ENCODE measurements around the gene MLX. TPM values are rescaled to one million over a fixed set of nuclear protein-coding genes. Genes with fewer than 3 reads are reported as not detected.

Gene MLX
- total and polyA plus RNA-seq, 11 donors: 48.1 to 76.2 (median 57.9) TPM

DNA sequence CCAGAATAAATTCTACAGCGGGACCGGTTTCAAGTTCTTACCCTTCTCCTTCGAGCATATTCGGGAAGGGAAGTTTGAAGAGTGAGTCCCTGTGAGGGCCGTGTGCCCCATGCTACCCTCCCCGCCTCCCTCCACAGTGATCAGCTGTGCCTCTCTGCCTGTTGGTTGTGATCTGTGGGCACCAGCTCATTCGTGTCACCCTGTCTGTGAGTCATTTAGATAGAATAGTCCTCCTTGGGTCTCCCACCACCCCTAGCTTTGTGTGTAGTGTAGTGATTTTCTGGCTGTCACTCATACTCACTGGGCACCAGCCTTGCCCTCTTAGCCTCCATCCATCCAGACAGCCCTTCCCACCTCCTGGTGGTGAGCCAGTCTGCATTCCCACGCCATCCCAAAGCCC, 45.9 kb upstream of the MLX start:
- Histone ChIP-seq H3K4me3 (peak overlapping the region in 2 of 12 donors; percentile 13 to 15), H3K27ac (peak overlapping the region; percentile 84 to 97 (median 92)), H3K9me3 (no peaks in the 10 kb centered on the region), H3K36me3 (peaks cover 0 to 33% (median 8%) of the 10 kb centered on the region in 9 donors), H3K4me1 (peaks cover 23 to 91% (median 77%) of the 10 kb centered on the region in 12 donors), H3K27me3 (no peaks in the 10 kb centered on the region)
- DNase-seq (no peak), ATAC-seq (no peak)
- WGBS, 4 donors: 53 to 65% (median 61%) methylated on average over 8 of the region's 8 CpGs
- intact Hi-C loops (cut with DNase I): loop anchor here in 4 of 10 donors (5.0 to 10.0 kb wide), 3 partner anchors 96 to 209 kb away; partner anchors contain the start of gene CAVIN1 (in 4 of the 4)
- TF ChIP-seq POLR2A (IDR thresholded peaks at IDR 0.05): no peak
- TF ChIP-seq, protein P1, sequence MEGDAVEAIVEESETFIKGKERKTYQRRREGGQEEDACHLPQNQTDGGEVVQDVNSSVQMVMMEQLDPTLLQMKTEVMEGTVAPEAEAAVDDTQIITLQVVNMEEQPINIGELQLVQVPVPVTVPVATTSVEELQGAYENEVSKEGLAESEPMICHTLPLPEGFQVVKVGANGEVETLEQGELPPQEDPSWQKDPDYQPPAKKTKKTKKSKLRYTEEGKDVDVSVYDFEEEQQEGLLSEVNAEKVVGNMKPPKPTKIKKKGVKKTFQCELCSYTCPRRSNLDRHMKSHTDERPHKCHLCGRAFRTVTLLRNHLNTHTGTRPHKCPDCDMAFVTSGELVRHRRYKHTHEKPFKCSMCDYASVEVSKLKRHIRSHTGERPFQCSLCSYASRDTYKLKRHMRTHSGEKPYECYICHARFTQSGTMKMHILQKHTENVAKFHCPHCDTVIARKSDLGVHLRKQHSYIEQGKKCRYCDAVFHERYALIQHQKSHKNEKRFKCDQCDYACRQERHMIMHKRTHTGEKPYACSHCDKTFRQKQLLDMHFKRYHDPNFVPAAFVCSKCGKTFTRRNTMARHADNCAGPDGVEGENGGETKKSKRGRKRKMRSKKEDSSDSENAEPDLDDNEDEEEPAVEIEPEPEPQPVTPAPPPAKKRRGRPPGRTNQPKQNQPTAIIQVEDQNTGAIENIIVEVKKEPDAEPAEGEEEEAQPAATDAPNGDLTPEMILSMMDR (IDR thresholded peaks at IDR 0.05): no peak

DNA sequence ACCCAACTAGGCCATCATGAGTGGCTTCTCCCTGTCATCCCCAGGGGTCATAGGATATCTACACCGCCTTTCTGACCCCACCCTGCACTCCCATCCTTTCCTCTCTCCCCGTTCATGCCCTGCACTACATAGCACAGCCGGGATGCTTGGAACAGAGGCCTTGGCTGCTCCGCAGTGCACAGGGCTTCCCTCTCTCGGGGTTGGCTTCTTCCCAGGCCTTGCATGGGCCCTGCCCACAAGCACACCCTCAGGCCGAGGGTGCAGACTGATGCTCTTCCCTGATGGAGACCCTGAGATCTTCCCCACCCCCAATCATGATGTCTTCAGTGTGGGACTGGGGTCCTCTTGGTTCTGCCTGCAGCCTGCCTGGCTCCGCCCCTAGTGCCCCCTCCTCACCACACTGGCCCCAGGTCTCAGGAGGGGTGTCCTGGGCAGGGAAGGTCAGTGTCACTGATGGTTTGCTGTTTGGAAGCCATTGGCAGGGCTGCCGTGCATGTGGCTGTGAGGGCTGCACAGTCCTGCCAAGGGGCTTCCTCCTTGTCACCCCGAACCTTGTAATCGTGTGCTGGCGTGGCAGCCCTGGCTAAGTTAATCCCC, 45.1 kb upstream of the MLX start:
- intact Hi-C loops (cut with DNase I): loop anchor here in 4 of 10 donors (2.0 to 10.0 kb wide), 4 partner anchors 97 to 209 kb away; partner anchors contain the start of gene CAVIN1 (in 4 of the 4)
- no peak overlapping the region for H3K4me3 ChIP-seq
- no peak for TF ChIP-seq POLR2A (IDR thresholded peaks at IDR 0.05)
- TF ChIP-seq, protein P1 (IDR thresholded peaks at IDR 0.05): no peak
- WGBS, 4 donors: 48 to 66% (median 56%) methylated on average over 7 to 11 of the region's 11 CpGs
- peaks cover 23 to 91% (median 77%) of the 10 kb centered on the region in 12 donors for H3K4me1 ChIP-seq
- H3K27ac ChIP-seq: peak overlapping the region; percentile 84 to 97 (median 92)
- H3K27me3 ChIP-seq: no peaks in the 10 kb centered on the region
- DNase-seq (no peak), ATAC-seq (no peak)
- peaks cover 0 to 30% (median 2%) of the 10 kb centered on the region in 9 donors for H3K36me3 ChIP-seq
- no peaks in the 10 kb centered on the region for H3K9me3 ChIP-seq

DNA sequence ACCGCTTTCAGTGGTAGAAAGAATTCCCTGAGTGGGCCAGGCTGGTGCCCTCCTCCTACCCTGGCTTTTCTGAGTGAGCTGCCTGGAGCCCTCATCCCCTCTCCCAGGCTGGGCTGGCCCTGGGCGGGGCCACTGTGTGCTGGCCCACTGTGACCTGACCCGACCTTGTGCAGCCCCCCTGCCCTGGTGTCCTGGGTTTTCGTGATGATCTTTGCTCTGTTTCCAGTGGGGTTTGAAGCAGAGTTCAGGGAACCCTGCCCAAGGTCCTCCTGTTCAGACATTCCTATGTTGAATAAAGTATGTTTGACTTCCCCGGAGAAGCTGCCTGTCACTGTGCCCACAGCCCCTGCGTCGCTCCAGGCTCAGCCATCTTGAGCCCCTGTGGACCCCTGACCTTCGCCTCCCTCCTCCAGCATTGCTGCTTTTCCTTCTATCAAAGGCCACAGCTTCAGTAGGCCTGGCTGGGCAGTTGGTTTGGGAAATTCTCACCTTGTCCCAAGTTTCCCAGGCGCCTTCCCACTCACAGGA, 44.6 kb upstream of the MLX start:
- H3K36me3 ChIP-seq: peaks cover 0 to 30% (median 0%) of the 10 kb centered on the region in 9 donors
- WGBS, 4 donors: 63 to 81% (median 71%) methylated on average over 6 to 9 of the region's 9 CpGs
- H3K4me1 ChIP-seq: peaks cover 19 to 90% (median 77%) of the 10 kb centered on the region in 12 donors
- H3K27me3 ChIP-seq: no peaks in the 10 kb centered on the region
- DNase-seq (no peak), ATAC-seq (no peak)
- TF ChIP-seq POLR2A (IDR thresholded peaks at IDR 0.05): no peak
- TF ChIP-seq, protein P1 (IDR thresholded peaks at IDR 0.05): no peak
- intact Hi-C loops (cut with DNase I): loop anchor here in 4 of 10 donors (2.0 to 10.0 kb wide), 4 partner anchors 98 to 210 kb away; partner anchors contain the start of gene CAVIN1 (in 4 of the 4)
- H3K27ac ChIP-seq: peak overlapping the region in 11 of 12 donors; percentile 84 to 97 (median 91)
- no peak overlapping the region for H3K4me3 ChIP-seq
- H3K9me3 ChIP-seq: no peaks in the 10 kb centered on the region

DNA sequence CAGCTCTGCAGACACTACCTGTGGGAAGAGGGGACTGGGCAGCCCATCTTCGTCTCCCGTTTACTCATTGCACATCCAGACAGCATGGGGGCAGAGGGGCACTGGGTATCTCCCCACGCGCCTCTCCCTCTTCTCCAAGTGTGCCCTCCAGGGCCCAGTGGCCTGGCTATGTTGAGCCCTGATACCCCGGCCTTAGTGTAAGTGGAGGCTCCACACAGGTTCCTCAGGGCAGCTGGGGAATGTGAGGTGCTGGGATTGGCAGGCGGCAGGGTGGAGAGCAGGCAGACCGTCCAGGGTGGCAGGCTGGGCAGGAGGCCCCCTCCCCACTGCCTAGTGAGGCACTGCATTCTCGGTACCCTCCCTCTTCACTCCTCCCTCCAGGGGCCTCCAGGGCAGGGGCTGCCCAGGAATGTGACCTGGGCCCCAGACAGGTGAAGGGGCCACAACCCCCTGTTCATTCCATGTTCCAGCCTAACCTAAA, 44.1 kb upstream of the MLX start:
- no peak overlapping the region for H3K4me3 ChIP-seq
- peaks cover 0 to 30% (median 0%) of the 10 kb centered on the region in 9 donors for H3K36me3 ChIP-seq
- ATAC-seq (no peak), DNase-seq (no peak)
- H3K4me1 ChIP-seq: peaks cover 16 to 85% (median 72%) of the 10 kb centered on the region in 12 donors
- 85 to 93% (median 91%) methylated on average over 6 to 8 of the region's 8 CpGs for WGBS, 4 donors
- H3K9me3 ChIP-seq: no peaks in the 10 kb centered on the region
- H3K27me3 ChIP-seq: no peaks in the 10 kb centered on the region
- peak overlapping the region in 11 of 12 donors; percentile 84 to 97 (median 91) for H3K27ac ChIP-seq
- intact Hi-C loops (cut with DNase I): loop anchor here in 4 of 10 donors (2.0 to 10.0 kb wide), 4 partner anchors 98 to 211 kb away; partner anchors contain the start of gene CAVIN1 (in 4 of the 4)
- TF ChIP-seq POLR2A (IDR thresholded peaks at IDR 0.05): no peak
- TF ChIP-seq, protein P1 (IDR thresholded peaks at IDR 0.05): no peak

Measured in heart left ventricle (tissue), 16 donors.